Hematopoietic multipotent progenitor cell treated with erythropoietin and hydrocortisone succinate and interleukin-3 and kit ligand, for 15 days (in vitro differentiated cells): ENCODE data around the gene RANBP1.

ENCODE experiments used
- DNase-seq: peaks from one replicate; pipeline ENCODE4 v3.0.0-alpha.2; 2015; ENCODE audit warnings: low spot score

Gene RANBP1

DNA sequence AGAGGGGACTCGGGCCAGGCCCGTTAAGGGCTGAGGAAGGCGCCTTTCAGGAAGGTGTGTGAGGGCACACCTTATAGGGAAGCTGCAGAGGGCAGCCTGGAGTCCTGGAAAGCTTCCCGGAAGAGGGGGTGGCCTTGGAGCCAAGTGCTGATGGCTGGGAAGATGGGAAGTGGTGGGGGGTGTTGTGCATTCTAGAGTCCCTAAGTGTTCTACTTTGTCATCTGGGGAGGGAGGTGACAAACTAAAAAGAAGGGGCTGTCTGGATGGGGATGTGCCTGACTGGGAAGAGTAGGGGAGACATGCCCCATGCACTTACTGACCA lies 22.5 kb downstream of the RANBP1 start:
- DNase-seq, result no peak

DNA sequence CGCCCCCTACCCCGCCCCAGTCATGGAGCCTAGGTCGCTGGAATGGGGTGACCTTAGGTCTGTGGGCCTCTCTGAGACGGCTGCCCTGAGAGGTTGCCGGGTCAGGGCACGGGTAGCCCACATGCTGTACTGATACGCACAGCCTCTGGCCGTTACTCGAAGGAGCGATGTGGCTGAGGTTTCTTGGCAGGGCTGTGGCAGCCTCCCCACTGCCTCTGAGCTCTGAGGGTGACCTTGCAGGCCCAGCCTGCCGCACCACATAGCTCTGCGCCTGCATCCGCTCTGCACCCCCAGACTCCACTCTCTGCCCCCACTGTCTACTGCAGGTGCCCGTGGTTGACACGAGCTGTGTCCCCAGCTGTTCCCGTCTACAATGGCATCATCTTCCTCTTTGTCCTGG lies 23.0 kb downstream of the RANBP1 start:
- no peak for DNase-seq

DNA sequence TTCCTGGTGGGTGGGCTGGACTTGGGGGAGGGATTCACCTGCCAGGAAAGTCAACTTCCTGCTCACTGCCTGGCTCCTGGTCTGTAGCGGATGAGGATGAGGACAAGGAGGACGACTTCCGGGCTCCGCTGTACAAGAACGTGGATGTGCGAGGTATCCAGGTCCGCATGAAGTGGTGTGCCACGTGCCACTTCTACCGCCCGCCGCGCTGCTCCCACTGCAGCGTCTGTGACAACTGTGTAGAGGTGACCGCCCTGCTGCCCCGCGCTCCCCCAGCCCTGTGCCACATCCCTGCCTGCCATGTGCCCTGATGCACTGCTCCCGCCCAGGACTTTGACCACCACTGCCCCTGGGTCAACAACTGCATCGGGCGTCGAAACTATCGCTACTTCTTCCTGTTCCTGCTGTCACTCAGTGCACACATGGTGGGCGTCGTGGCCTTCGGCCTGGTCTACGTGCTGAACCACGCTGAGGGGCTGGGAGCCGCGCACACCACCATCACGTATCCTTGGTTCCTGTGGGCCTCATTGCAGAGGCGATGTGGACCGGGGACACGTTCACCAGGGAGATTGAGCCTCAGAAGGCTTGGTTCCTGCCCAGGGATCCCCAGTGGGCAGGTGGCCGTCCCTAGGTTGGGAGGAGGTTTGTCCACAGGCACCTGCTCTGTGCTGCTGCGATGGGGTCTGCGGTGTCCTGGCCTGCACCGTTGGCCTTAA lies 23.6 kb downstream of the RANBP1 start:
- no peak for DNase-seq

DNA sequence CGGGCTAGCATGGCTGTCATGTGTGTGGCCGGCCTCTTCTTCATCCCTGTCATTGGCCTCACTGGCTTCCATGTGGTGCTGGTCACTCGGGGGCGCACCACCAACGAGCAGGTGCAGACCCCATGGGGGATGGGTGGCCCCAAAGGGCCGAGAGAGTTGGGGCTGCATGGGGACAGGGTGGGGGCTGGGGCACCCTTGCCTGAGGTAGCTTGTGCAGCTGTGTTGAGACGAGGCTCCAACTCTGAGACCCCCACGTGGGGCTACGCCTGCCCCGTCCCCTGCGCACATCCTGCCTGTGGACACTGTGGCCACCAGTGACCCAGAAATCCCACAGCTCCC lies 24.2 kb downstream of the RANBP1 start:
- no peak for DNase-seq

DNA sequence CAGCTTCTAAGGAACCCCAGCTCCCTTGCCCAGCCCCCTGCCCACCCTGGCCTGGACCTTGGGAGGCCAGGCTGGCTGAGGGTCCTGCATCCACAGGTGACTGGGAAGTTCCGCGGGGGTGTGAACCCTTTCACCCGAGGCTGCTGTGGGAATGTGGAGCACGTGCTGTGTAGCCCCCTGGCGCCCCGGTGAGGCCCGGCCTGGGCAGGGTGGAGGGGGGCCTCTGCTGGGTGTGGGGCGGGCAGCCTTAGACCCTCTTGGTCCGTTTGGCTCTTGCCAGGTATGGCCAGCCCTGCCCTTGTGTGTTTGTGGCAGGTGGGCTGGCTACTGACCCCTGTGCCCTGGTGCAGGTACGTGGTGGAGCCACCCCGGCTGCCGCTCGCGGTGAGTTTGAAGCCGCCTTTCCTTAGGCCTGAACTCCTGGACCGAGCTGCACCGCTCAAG lies 24.6 kb downstream of the RANBP1 start:
- no peak for DNase-seq

DNA sequence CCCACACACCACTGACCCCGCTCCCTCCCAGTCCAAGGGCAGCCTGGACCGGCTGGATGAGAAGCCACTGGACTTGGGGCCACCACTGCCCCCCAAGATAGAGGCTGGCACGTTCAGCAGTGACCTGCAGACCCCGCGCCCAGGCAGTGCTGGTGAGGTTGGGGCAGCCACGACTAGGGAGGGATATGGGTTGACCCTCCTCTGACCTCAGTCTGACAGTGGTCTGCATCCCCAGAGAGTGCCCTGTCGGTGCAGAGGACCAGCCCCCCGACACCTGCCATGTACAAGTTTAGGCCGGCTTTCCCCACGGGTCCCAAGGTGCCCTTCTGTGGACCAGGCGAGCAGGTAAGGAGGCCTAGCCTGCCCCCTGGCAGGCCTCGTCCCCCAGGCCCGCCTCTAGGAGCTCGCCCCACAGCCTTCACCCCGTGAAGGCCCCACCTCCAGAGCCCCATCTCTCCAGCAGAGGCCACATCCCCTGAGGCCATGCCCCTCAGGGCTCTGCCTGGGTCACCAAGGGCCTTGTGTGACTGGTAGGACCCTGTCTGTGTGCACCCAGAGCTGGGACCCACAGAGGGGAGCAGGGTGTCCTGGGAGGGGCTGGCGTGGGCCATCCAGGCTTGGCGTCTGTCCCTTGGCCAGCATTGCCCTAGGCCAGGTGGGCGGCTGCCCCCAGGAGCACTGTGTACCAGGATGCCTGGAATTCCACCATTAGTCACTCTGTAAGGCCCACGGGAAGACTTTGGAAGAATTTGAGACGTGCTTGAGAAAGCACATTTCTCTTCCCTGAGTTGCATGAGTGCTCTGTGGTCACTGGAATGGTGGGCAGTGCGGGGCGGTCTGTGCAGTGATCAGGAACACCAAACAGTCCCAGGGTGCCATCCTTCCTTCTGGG lies 25.5 kb downstream of the RANBP1 start:
- DNase-seq, result no peak

DNA sequence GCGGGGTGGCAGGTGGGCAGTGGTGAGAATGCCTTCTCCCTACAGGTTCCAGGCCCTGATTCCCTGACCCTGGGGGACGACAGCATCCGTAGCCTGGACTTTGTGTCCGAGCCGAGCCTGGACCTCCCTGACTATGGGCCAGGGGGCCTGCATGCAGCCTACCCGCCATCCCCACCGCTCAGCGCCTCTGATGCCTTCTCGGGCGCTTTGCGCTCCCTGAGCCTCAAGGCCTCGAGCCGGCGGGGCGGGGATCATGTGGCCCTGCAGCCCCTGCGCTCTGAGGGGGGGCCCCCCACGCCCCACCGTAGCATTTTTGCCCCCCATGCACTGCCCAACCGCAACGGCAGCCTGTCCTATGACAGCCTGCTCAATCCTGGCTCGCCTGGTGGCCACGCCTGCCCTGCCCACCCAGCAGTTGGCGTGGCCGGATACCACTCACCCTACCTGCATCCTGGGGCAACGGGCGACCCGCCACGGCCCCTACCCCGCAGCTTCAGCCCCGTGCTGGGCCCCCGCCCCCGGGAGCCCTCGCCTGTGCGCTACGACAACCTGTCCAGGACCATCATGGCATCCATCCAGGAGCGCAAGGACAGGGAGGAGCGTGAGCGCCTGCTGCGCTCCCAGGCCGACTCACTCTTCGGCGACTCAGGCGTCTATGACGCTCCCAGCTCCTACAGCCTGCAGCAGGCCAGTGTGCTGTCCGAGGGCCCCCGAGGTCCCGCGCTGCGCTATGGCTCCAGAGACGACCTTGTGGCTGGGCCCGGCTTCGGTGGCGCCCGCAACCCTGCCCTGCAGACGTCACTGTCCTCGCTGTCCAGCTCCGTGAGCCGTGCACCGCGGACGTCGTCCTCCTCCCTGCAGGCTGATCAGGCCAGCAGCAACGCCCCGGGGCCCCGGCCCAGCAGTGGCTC lies 27.1 kb downstream of the RANBP1 start:
- no peak for DNase-seq

DNA sequence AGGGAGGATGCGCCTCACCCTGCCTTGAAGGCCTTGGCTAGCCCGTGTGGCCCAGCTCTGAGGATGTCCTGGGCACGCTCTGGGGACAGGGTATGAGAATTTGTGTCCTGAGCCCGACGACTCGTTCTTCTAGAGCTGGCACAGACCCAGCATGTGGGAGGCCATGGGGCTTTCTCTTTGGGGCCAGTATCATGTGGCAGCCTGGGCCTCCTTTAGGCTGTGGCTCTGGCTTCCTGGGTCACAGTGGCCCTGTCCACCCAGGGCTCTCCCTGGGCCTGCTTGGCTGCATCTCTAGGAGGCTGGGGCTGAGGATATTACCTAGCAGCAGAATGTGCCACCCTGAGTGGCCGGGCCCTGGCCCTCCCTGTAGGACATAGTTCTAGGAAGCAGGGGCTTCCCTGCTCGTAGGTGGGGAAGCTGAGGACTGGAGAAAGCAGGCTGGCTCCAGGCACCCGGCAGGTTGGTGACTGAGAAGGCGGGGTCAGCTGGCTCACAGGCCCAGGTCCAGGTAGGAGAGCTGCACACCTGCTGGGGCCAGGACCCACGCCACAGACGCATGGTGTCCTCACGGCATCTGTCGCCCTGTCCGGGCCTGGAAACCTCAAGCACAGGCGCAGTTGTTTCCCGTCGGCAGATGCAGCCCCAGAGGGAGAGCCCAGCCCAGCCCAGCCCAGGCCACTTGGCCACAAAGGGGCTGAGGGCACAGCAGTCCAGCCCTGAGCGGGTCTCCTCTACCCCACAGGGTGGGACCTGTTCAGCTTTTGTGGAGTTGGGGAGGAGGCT lies 28.2 kb downstream of the RANBP1 start:
- no peak for DNase-seq

DNA sequence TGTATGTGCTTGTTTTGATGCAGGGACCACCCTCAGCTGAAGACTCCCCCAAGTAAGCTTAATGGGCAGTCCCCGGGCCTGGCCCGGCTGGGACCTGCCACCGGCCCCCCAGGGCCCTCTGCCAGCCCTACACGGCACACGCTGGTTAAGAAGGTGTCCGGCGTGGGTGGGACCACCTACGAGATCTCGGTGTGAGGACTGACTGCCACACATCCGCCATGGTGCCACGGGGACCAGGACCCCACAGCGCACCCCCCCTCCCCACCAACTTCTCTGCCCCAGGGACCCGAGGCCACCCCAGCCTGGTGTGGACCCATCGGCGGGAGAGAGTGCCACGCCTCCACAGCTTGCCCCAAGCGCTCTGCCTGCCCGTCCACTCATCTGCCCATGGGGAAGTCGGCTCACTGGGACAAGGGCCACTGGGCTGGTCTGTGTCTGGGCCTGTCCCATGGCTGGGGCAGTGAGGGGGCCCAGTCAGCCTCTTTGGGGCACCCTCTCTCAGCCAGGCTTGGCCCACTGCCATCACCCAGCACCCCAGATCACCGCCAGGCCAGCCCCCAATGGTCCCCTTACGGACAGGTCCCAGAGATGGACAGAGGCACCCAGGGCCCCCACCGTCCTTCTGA lies 29.4 kb downstream of the RANBP1 start:
- no peak for DNase-seq

DNA sequence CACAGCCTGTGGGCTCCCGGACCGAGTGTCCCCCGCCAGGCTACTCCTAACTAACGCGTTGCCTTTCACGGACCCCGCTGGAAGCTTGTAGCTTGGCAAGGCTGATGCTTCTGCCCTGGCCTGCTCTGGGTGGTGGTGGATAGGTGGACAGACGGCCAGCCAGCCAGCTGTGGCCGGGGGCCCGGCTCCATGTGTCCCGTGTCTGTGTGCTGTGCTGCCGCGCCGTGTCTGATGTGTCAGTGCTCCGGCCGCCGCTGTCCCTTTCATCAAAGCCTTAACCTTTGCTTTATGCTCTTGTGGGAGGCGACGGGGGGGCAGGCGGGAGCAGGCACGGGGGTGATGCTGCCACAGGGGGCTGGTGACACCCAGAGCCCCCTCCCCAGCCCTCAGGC lies 29.9 kb downstream of the RANBP1 start:
- no peak for DNase-seq

DNA sequence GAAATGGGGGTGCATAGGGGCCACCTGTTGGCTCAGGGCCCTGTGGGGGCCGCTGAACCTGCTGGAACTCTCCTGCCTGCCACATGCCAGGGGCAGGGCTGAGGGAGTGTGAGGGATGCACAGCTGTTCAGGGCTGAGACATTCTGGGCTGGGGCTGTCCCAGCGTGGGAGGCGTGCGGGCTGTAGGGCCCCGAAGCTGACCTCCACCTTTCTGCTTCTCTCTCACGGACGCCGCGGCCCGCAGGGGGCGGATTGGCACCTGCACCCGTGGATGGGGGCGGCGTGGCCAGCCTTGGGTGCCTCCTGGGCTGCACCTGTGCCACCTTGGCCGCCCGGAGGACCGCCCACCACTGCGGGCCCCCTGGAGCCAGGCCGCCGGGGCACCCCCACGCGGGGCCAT lies 30.9 kb downstream of the RANBP1 start:
- no peak for DNase-seq

DNA sequence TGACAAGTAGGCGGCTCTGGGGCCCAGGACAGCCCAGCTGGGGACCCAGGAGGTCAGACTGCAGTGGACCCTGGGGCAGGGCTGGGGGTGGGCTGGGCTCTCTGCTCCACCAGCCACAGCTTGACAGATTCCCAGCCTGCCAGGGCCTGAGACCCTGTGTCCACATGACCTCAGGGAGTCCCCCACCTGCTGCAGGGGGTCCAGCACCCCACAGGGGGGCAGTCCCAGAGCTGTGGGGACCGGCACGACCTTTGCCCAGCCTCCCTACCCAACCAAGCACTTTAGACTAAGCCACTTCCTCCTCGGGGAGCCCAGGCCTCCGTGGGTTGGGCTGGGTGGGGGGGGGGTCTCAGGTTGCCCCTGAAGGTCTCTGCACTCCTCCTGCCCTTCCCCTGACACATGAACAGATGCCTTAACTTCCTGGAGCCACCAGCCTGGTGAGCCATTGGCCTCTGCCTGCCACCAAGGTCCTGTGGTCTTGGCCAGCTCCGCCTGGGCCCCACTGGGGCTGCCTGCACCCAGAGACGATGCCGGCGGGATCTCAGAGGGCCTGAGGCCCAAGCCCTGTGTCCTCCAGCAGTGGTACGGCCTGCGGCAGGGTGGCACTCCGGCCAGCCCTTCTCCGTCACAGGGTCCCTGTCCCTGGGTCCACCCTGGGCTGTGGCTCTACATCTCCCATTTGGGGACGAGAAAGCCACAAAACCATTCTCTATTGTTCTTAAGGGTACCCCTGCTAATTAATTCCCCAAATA lies 31.5 kb downstream of the RANBP1 start:
- DNase-seq, result no peak

DNA sequence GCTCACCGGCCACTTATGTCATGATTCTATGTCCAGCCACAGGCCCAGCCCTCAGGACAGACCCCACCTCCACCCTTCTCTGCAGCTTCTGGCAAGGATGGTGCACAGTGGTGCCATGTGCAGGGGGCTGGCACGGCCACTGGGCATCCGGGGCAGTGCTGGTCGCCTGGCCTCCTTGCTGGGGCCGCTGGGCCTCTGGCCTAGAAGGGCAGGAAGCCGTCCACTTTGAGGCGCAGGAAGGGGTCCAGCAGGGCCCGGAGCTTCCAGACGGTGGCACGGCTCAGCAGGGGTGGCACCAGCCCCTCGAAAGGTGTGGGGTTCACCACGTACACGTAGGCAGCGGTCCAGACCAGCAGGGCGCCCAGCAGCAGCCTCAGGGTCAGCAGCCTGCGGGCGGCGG lies 32.5 kb downstream of the RANBP1 start:
- no peak for DNase-seq

DNA sequence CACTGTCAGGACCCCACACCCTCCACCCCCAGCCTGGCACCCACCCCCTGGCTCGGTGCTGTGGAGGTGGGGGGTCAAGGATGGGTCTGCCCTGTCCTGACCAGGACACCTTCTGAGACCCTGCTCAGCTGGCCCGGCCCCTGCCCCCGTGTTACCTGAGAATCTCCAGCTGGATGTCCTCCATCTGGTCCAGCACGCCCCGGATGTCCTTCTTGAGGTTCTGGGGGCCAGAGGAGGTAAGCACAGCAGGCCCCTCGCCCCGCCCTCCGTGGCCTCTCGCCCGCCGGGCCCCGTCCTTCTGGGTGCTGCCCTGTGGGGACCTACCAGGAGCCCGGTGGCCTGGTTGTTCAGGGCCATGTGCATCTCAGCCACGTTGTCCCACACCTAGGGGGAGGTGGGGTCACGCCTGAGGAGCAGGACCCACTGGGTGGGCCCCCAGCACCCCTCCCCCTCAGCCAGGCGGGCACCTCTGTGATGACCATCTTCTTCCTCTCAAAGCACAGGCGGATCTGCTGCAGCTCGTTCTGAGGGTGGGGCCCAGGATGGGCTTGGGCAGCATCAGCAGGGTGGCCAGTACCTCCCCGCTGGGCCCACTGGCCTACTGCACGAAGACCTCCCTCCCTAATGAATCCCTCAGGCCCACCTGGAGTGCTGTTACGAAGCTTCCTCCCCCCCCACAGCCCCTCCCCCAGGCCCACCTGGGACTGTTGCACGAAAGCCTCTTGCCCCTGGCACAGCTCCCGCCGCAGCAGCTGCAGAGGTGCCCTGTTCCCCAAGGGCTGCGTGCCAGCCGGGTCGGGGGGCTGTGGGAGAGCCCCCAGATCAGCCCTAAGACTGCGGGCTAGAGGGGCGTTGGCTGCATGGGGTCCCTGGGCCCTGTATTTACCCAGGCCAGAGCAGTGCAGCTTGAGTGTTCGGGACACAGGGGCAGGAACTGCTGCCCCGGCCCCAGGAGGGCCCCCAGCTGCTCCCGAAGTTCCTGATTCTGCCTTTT lies 33.6 kb downstream of the RANBP1 start:
- DNase-seq, result no peak

DNA sequence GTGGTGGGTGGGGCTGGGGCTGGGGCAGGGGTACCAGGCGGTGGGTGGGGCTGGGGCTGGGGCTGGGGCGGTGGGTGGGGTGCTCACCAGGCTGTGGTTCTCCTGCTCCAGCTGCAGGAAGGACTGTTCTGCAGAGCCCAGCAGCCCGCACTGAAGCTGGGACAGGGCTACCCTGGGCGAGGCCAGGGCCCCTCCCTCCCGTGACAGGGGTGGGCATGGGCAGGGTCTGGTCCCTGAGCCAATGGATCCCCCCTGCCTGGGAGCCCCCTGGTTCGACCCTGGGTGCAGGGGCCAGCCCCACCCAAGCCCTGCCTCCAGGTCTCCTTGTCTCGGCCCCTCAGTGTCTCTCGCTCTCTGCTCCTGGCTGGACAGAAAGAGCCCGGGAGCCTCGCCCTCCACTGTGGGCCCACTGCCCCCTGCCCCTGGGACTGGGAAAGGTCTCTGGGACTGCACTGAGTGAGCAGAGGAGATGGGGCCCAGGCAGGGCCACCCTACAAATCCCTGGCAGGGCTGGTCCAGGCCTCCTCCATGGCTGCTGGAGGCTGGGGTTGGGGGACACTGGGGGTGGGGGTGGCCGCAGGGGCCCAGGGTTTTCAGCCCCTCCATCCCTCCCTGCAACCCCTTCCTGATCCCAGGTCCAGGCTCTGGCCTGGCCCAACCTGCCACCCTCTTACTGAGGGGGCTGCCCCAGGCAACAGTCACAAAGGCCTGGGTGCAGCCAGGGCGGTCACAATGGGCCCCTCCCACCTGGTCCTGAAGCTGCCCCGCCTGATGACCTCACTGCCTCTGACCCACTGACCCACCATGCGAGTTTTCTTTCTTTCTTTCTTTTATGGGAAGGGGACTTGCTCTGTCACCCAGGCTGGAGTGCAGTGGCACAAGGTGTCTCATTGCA lies 34.7 kb downstream of the RANBP1 start, which contains the start of gene CCDC188:
TSS of gene CCDC188 (minus strand) at position 675 of the 895 bp plus-strand sequence. CDS start at position 606, 69 bp downstream.
- no peak for DNase-seq

DNA sequence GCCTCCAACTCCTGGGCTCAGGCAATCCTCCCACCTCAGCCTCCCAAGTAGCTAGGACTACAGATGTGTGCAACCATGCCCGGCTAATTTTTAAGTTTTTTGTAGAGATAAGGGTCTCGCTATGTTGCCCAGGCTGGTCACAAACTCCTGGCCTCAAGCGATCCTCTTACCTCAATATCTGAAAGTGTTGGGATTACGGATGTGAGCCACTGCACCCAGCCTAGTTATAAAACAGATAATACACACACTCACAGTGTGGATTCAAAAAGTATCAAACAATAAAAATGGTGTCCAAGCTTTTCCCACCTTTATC lies 35.3 kb downstream of the RANBP1 start:
- no peak for DNase-seq

DNA sequence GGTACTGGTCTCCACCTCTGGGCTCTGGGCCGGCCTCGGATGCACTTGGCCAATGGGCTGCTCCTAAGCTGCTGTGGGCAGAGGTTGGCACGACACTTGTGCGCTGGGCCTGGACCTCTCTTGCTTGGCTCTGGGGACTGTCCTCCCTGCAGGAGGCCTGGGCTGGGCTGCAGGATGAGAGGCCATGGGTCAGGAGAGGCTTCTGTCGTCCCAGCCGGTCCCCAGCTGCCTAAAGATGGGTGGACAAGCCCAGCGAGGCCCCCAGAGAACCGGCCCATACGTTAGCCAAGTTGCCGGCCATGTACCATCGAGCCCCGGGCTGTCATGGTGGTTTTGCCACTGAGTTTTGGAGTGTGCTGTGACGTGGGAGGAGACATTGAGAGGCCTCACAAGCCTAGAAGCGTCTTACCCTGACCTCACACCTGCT lies 36.6 kb downstream of the RANBP1 start:
- no peak for DNase-seq

DNA sequence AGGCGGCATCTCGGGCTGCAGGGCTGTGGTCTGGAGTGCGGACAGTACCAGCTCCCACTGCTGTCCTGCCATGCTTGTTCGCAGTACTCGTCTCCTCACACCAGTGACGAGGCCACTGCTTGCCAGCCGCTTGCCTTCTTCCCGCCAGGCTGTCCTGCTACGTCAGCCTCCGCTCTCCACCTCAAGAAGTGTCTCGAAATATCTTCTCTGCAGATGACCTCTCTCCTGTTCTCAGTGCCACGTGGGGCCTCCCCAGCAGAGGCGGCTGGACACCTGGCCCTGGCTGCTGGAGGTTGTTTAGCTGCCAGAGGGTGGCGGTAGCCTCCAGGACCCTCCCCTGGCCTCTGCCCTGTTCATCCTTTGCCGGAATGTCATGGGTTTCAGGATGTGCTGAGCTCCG lies 38.0 kb downstream of the RANBP1 start:
- no peak for DNase-seq
